A549 (cell line): ENCODE data around the gene DUSP1.
"Not testable (repeated sequence)": the region's sequence is repeated elsewhere in the genome, so short reads cannot be mapped to it uniquely, and the experiment has no call there.

Source experiments
- BCL3 ChIP-seq: fragments of >200 bp; sonication (Bioruptor Twin); formaldehyde crosslinking; IDR thresholded peaks from 3 replicates; pipeline ENCODE4 v1.6.1; 2016
- CBX2 ChIP-seq: fragments of 200-600 bp; sonication (generic); IDR thresholded peaks from 2 replicates; pipeline ENCODE4 v1.6.1; 2016; ENCODE audit warnings: low read depth, mild to moderate bottlenecking, borderline replicate concordance
- CTCF ChIP-seq: fragments of >200 bp; sonication (Bioruptor Twin); formaldehyde crosslinking; IDR thresholded peaks from 3 replicates; pipeline ENCODE4 v1.5.1; 2016
- E2F6 ChIP-seq: IDR thresholded peaks from 2 replicates; pipeline ENCODE4 v1.6.1; 2012; ENCODE audit warnings: low read depth, borderline replicate concordance
- EP300 ChIP-seq, 2 experiments: fragments of >200 bp; sonication (Bioruptor Twin); formaldehyde crosslinking; IDR thresholded peaks; 2 replicates in 1 of 2; 3 replicates in 1 of 2; pipeline ENCODE4 v1.6.1; 2016 to 2017
- HMGXB4 ChIP-seq: fragments of 250-450 bp; sonication (Bioruptor Pico); IDR thresholded peaks from 2 replicates; pipeline ENCODE4 v1.5.0; 2021; ENCODE audit warnings: mild to moderate bottlenecking, moderate library complexity, borderline replicate concordance
- JUN ChIP-seq, 2 experiments: fragments of >200 bp; sonication (Bioruptor Twin); formaldehyde crosslinking; IDR thresholded peaks; 2 replicates in 1 of 2; 3 replicates in 1 of 2; pipeline ENCODE4 v1.6.1; 2016 to 2017
- MAFK ChIP-seq: fragments of 450-650 bp; IDR thresholded peaks from 2 replicates; pipeline ENCODE4 v1.6.1; 2014; ENCODE audit not compliant: partially characterized antibody
- MAX ChIP-seq: IDR thresholded peaks from 2 replicates; pipeline ENCODE4 v1.6.1; 2012
- MYC ChIP-seq: IDR thresholded peaks from 2 replicates; pipeline ENCODE4 v1.6.1; 2012; ENCODE audit warnings: mild to moderate bottlenecking, inconsistent platforms, low read length, improper control_type of control experiment, borderline replicate concordance
- POLR2A ChIP-seq: IDR thresholded peaks from 2 replicates; pipeline ENCODE4 v1.6.1; 2012; ENCODE audit warnings: mild to moderate bottlenecking, low read length
- POLR2AphosphoS2 ChIP-seq: conservative IDR thresholded peaks from 2 replicates; pipeline ENCODE4 v1.6.1; 2012; ENCODE audit warnings: low read length, improper control_type of control experiment, inconsistent platforms
- RAD21 ChIP-seq, 2 experiments: fragments of >200 bp in 1 of 2; sonication (Bioruptor Twin) in 1 of 2; formaldehyde crosslinking in 1 of 2; IDR thresholded peaks in 1 of 2; conservative IDR thresholded peaks in 1 of 2; 2 replicates in 1 of 2; 3 replicates in 1 of 2; pipeline ENCODE4 v1.6.1; 2012 to 2018; ENCODE audit warnings: inconsistent platforms in 1 of 2

GRCh38 chr5:172784162-172784561 is 13.2 kb upstream of the DUSP1 start:
- not testable (repeated sequence) for TF ChIP-seq CTCF; E2F6; POLR2A; BCL3; POLR2AphosphoS2; EP300 (IDR thresholded peaks at IDR 0.05); JUN (IDR thresholded peaks at IDR 0.05); RAD21 (conservative IDR thresholded peaks at IDR 0.05 in 1 of 2, IDR thresholded peaks at IDR 0.05 in 1 of 2); CBX2; HMGXB4 (CRISPR knock-in tag); MAX; MYC; MAFK
